Activated CD4-positive, CD25-positive, alpha-beta regulatory T cell (primary cell): Measurements from ENCODE around the gene SLC6A4.

Experiments used
- DNase-seq, 4 experiments: peaks; one replicate each; lab custom pipeline; 2025; lab: John Stamatoyannopoulos, UW

SLC6A4 gene

DNA sequence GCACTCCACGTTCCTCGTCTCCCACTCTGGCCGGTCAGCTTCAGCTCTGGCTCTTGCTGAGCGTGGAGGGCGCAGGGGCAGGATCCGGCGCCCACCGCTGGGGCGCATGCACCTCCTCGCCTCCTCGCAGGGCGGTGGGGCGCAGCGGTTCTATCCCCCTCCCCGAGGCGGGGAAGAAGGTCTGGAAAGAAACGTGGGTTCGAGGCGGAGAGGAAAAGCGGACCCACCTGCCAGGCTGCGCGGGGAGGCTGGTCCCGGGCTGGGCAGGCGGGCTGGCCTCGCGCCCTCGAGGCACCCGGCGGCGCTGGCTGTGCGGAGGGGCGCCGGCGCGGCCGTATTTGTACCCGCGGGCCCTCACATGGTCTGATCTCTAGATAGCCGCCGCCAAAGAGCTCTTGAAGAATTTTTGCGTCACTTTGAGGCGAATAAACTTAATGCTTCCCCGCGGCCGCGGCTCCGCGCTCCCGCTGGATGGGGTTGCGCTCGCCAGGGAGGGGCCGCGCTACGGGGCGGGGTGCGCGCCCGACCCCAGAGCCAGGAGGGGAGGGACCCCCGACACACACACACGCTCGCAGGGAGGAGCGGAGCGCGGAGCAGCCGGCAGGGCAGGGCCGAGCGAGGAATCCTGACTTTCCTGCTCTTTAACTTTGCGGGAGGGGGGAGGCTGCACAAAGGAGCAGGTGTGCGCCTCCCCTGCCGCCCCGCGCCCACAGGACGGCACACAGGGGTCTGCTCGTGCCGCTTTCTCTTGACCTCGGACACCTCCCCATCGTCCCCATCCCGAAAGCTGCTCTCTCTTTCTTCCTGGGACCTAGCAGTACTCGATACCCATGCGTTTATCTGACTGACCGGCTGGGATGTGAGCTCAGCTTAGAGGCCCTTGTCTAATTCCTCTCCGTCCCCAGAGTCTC lies at the start of gene SLC6A4:
Gene SLC6A4, minus strand, starts transcription at position 312 of the 911 bp plus-strand sequence. CDS start 13,739 bp downstream, outside the sequence.
- no peak for DNase-seq

DNA sequence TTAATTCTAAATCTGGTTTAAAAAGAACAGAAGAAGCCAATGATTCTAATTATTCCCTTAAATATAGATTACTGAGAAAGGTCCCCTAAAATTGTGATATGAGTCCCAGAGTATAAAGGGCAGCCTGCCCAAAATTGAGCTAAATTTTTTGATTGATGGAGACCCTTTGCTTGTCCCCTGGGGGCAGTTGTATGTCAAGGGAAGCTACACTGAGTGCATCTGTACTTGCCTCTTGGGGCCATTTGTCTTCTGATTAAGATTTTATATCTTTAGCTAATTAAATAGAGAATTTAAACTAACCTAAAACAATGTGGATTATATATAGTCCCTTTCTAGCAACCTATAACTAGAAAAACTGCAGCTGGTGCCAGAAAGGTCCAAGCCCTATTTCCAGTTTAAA lies 43.7 kb upstream of the SLC6A4 start:
- no peak for DNase-seq

DNA sequence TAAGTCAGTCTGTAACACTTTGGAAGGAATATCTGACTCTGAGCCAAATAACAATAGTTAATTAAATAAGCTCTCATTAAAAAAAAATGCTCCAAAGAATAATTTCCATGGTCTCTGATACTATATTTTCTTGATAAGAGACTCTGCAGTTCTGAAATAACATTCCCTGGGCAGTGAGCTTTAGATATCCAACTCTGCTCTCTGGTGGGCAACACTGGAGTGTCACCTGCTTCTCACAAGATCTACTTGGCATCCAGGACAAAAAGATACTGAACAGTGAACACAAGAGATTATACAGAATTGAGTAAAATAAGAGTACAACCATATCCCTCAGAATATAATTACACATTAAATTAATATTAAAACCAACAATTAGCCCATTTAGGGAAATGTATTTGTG lies 42.5 kb upstream of the SLC6A4 start:
- DNase-seq, result no peak

DNA sequence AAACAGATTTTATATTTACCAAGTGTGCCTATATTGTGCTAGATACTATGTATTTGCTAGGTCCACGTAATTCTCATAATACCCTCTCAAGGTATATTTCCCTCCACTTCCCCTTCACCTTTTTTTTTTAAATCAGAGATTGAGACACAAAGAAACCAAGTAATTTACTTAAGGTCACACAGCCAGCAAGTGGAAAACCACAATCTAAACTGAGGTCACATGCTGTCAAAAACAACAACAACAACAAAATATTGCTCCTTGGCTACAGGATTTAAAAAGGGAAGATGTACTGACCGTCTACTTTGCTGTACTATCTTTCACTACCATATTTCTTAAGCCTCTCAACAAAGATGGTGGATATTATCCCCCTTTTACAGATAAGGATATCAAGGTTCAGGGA lies 40.4 kb upstream of the SLC6A4 start:
- no peak for DNase-seq

DNA sequence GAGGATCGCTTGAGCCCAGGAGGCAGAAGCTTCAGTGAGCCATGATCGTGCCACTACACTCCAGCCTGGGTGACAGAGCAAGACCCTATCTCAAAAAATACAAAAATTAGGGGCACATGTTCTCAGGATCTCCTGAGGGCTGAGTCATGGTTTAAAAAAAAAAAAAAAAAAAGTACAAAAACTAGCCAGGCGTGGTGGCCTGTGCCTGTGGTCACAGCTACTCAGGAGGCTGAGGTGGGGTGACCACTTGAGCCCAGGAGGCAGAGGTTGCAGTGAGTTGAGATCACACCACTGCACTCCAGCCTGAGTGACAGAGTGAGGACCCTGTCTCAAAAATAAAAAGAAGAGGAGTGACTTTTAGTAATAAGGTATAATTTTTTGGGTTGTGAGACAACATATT lies 39.4 kb upstream of the SLC6A4 start:
- DNase-seq, result no peak

DNA sequence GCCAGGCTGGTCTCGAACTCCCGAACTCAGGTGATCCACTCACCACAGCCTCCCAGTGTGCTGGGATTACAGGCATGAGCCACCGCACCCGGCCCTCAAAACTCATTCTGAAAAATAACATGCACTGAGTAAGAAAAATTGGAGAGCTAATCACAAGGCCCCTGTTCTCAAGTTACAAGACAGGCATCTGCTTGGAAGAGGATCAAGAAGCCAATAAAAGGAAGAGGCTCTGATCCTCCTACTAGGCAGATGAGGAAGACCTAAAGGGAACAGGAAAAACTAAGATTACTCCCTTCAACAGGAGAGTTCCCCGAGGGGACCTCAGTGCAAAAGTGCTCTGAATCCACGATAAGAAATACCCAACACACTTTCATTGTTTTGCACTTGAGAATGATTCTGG lies 37.9 kb upstream of the SLC6A4 start:
- DNase-seq, result no peak

DNA sequence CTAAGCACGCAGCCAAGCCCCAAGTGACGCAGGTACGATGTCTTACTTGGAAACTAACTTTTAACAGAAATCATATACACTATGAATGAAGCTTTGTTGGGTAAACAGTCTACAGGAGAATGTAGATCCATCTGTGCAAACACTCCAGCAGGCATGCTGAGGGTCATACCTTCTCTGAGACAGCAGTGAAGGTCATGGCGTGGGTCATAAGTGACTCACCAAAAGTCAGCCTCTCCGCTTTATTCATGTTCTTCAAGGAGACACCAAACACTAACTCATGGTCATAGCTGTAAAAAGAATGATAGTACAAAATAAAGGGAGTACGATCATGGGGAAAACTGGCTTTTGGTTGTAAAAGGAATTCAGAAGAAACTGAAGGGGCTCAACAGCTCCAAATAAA lies 35.6 kb upstream of the SLC6A4 start:
- no peak for DNase-seq

DNA sequence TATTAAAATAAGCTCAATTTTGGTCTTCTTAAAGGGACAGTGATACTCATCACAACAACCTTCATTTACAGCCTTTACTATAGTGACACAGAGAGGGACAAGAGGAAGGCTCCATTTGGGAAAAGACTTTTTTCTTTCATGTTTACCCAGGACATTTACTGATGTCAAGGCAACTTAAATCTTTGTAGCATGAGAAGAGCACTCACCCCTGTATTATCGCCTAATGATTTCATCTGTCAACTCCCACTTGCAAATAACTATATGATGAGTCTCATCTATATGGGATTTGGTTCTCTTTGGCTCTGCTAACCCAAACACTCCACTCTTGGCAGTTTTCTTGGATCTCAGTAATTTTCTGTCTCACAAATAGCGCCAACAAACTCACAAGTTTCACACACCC lies 32.1 kb upstream of the SLC6A4 start:
- no peak for DNase-seq

DNA sequence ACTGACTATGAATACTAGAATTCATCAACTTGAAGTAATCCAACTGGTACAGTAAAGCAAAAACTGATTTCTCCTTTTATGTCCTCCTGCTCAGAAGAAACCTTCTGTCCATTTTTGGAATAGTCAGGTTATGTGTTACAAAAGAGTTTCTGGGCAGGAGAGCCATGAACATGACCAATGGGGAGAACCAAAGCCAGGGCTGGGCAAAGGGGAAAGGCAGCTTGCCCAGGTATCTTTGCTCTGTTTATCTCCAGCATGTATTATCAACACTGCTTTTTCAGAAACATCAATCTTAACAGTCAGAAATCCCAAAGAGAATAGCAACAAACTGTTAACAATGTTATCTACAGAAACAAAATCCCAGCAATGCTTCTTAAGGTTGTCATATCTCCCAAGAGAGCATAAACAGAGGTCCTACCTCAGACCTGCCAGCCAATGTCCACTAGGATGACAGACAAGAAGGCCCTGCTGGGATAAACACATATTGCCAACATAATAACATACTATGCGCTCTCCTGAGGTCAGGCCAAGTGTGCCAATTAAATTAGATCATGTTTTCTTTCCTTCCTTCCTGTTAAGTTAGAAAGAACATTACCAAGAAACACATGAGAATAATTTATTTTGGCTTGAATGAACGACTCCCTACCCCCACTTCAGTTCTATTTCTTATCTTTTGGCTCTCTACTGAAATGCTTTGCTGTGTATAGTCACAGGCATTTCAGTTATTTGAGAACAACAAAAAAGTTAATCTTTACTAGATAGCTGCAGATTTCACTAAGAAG lies 28.2 kb upstream of the SLC6A4 start:
- DNase-seq, result no peak

DNA sequence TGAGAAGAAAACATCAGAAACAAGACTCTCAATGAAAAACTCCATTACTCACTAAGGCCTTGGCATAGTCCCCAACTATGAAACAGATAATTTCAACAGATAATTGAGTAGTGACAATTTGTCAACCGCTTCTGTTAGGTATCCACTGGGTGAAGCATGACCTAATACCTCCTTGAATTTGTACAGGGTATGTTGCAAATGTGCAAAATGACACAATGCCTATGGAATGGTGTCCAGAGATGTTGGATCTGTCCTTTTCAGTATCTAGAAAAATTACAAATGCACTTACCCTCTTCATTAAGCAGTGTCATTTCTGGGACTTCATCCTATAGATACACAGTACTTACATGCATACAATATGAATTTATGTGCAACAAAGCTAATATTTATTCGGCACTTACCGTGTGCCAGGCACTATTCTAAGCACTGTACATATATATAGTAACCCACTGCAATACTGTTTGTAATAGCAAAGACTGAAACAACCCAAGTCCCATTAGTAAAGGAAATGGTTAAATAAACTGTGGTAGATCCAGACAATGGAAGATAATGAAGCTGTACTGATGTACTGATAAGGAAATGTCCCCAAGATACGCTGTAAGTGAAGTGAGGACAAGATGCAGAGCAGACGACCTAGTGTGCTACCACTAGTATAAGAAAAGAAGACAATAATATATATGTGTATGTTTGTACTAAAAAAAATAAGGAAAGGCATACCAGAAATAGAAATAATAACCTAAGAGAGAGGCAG lies 21.4 kb upstream of the SLC6A4 start:
- DNase-seq, result no peak

DNA sequence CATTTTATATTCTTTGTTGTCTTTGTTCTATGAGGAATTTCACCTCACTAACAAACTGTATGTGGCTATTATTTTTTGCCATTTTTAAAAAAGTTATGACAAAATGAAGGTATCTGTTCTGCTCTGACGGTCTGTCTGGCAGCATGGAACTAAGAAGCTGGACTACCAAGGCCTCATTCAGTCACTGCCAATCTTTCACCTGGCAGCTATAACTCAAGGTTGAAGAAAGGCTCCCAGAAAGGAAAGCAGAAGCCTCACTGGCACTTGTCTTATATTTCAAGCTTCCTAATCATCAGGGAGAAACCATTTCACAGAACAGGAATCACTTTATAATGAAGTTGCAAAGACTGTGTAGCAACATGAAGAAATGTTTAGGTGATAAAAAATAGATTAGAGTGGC lies 18.7 kb upstream of the SLC6A4 start:
- no peak for DNase-seq

DNA sequence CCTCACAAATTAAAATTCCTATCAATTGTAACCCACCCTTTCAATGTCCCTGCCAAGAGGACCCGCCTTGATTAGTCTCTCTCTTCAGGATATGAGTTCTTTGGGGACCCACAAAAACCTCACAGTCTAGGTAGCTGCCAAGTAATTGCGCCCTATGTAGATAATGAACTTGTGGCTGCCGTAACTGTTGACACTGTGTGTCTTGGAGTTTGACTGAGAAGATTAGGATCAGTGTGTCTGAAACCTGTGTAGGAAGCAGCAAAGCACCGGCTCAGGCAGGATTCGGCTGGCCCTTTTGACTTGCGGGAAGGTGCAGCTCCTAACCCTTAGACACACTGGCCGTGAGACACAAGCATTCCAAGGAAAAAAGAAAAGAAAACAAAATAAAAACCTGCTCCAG lies 17.8 kb upstream of the SLC6A4 start:
- DNase-seq, result no peak

DNA sequence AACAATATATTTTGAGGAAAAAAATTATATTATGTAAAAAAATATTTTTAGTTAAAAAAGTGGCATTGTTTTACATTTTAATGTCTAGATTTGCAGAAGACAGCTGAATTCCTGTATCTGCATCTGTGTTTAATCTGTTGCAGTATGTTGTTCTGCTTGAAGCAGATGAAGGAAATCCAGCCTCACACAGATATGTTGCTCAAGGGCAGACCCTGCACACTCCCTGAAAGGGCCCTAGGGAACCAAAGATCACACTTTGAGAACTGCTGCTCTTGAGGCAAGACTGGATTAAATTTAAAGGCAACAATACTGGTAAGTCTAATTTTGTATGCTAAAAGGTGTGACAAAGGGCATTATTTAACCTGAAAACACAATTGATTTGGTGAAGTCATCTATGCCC lies 16.4 kb upstream of the SLC6A4 start:
- DNase-seq, result no peak

DNA sequence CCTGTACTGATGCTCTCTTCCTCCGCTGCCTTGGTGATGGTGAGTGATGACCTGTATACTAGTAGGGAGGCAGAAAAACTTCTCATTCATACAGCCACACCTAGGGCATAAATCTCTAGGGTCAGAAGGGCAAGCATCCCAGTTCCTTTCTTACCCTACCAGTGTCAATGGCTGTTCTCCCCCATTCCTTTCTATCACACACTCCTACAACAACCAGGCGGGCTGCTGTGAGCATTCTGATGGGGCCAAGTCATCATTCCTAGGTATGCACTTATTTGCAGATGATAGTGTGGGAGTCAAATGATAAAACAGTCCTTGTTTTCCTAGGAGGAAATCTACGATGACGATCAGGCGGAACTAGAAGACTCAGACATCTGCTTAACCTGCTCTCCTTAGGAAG lies 14.0 kb upstream of the SLC6A4 start:
- DNase-seq, result no peak

DNA sequence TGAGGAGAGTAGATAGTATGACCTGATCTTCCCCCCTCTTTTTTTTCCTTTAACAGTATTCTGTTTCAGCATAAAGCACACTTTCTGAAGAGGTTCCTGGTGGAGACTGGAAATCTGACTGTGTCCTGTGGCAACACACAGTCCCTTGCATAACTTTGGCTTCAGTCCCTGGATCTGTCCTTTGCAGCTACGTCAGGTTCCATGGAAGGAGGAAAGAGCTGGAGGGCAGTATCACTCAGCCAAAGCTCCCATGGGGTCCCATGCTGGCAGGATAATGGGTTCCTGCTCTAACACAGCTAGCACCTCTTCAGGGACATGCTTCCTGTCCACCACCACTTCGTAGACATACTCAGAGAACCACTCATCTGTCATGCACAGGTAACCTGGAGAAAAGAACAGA lies 13.3 kb upstream of the SLC6A4 start:
- DNase-seq, result no peak

DNA sequence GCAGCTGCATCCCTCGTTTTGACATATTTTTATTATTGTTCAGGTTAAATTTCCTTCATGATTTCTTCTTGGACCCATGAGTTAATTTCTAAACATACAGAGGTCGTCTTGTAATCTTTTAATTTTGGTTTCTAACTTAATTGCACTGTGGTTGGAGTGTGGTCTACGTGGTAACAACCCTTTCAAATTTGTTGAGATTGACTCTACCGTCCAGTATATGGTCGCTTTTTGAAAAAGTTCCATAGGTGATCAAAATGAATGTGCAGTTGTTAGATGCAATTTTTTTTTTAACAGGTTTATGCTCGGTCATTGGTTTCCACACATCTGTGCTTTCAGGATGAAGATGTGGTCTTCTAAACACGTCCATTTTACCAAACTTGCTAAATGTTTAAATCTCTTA lies 11.0 kb upstream of the SLC6A4 start:
- DNase-seq, result no peak

DNA sequence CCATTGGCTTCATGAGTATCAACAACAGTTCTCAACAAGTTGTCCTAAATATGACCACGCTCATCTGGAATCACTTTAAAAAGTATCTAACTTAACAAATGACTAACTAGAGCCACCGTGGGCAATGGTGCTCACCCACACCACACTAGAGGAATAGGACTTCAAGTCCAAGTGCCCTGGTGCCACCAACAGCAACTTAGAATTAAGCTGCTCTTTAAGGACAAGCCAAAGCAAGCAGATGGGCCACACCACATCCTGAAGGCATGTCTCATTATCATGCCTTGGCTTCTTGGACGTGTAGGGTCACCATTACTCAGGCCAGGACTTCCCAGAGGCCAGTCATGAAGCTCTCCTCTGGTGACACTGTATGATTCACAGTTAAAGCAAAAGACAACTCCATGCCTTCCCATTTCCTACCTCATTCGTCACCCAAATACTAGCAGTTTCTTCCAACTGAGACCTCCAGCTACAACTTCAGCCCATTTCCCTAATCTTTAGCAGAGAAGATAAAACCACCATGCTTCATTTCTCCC lies 9.4 kb upstream of the SLC6A4 start:
- no peak for DNase-seq

DNA sequence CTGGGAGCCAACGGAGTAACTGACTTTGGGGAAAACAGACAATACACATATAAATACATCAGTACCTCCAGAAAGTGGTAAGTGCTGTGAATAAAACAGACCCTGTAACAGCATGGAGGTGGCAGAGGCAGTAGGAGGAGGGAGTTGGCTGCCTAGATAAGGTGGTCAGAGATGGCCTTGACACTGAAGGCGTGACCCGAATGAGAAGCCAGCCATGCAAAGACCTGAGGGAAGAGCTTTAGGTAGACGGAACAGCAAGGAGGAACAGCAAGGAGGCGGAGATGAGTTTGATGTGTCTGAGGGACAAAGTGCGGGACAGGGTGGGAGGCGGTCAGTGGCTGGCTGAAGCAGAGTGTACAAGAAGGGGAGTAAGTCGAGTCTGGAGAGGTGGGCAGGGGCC lies 8.1 kb upstream of the SLC6A4 start:
- no peak for DNase-seq

DNA sequence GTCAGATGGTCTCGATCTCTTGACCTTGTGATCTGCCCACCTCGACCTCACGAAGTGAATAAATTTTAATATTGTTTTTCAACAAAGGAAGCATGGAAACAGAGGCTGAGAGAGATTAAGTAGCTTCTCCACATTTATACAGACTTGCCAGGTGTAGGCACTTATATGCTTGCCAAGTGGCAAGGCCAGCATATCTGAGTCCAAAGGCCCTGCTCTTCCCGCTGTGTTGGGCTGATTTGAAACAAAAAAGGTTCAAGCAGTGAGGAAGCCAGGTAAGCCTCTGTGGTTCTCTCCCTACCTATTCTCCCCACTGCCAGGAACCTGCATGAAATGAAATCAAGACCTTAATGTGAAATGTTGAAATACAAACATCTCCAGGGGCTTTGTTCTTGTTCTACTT lies 7.5 kb upstream of the SLC6A4 start:
- no peak for DNase-seq

DNA sequence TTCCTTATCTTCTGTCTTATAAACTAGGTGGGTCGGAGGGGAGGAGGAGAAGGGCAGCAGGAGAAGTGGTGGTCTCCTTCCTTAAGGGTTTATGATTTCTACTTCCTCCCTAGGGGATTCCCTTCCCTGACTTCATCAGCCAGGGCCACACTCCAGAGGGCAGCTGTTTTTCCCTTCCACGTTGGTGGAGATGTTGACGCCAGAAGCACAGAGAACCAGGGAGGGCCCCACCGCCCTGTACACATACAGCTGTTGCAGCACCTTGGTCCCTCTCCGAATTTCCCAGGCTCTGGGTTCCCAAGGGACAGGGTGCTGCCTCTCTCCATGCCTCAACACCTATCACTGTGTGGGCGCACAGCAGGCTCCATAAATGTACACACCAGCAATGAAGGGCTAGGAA lies 5.6 kb upstream of the SLC6A4 start:
- DNase-seq, result no peak

DNA sequence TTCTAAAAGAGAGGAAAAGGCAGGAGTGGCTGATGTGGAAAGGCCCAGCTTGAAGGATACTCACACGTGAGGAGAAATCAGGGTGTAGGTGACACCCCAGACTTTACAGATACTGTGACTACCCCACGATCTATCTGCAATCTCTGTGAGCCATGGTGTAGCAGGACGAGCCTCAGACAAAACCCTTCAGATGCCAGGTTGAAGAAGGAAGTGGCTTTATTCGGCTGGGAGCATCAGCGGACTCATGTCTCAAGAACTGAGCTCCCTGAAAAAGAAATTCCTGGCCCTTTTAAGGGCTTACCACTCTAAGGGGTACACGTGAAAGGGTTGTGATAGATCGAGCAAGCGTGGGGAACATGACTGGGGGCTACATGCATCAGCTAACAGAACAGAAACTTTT lies 4.7 kb upstream of the SLC6A4 start:
- DNase-seq, result no peak

DNA sequence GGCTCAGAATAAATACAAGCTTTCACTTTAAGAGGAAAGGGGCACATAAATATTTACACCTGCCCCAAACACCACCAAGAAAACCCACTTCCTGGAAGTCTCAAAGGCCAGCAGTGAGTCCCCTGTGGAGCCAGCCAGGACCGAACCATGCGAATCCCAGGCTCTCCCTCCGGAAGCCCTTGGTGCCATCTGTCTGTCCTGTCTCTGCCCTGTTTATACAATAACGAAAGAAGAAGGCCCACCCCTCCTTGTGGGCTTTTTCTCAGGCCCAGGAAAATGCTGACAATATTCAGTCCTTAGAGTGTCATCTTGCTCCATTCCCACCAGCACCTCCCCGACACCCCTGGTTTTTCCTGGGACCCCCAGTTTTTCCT lies 3.6 kb upstream of the SLC6A4 start:
- DNase-seq, result no peak
